H9 (cell line): ENCODE results near the gene CDH8. TPM values are rescaled to one million over a fixed set of nuclear protein-coding genes. Genes with fewer than 3 reads are reported as not detected.
A peak's percentile ranks its signal among the peaks of the same experiment; 100 is the strongest.

ENCODE experiments used
- DNase-seq: peaks from one replicate; pipeline ENCODE4 v3.0.0-alpha.2; 2017
- H2AFZ ChIP-seq: one replicate; pipeline ENCODE4 v1.6.1; 2013; ENCODE audit warnings: mild to moderate bottlenecking, low read length, control low read depth, moderate library complexity
- H2AK5ac ChIP-seq: 2 replicates; pipeline ENCODE4 v1.6.1; 2013; ENCODE audit warnings: low read length, control low read depth, mixed read lengths; ENCODE audit not compliant: insufficient read length
- H2BK120ac ChIP-seq: one replicate; pipeline ENCODE4 v1.6.1; 2013; ENCODE audit warnings: low read depth, mild to moderate bottlenecking, low read length, control low read depth, inconsistent platforms; ENCODE audit not compliant: poor library complexity, severe bottlenecking
- H2BK12ac ChIP-seq: 2 replicates; pipeline ENCODE4 v1.6.1; 2013; ENCODE audit warnings: low read length, control low read depth, mixed read lengths, low read depth; ENCODE audit not compliant: insufficient read length
- H2BK15ac ChIP-seq: 2 replicates; pipeline ENCODE4 v1.6.1; 2013; ENCODE audit warnings: low read depth, low read length, control low read depth
- H2BK20ac ChIP-seq: one replicate; pipeline ENCODE4 v1.6.1; 2013; ENCODE audit warnings: low read depth, mild to moderate bottlenecking, low read length, control low read depth, inconsistent platforms; ENCODE audit not compliant: poor library complexity, severe bottlenecking
- H2BK5ac ChIP-seq: 2 replicates; pipeline ENCODE4 v1.6.1; 2013; ENCODE audit warnings: low read length, control low read depth, mixed read lengths; ENCODE audit not compliant: insufficient read length
- H3K14ac ChIP-seq: 2 replicates; pipeline ENCODE4 v1.6.1; 2013; ENCODE audit warnings: low read length, control low read depth; ENCODE audit not compliant: insufficient read depth
- H3K18ac ChIP-seq: 2 replicates; pipeline ENCODE4 v1.6.1; 2013; ENCODE audit warnings: low read depth, mild to moderate bottlenecking, mixed read lengths, low read length, control low read depth; ENCODE audit not compliant: insufficient read length
- H3K23ac ChIP-seq: 2 replicates; pipeline ENCODE4 v1.6.1; 2013; ENCODE audit warnings: low read length, control low read depth, mixed read lengths, low read depth; ENCODE audit not compliant: insufficient read length
- H3K23me2 ChIP-seq: 2 replicates; pipeline ENCODE4 v1.6.1; 2013; ENCODE audit warnings: low read depth, mild to moderate bottlenecking, mixed read lengths, low read length, control low read depth; ENCODE audit not compliant: insufficient read length, poor library complexity, severe bottlenecking
- H3K27ac ChIP-seq: 2 replicates; pipeline ENCODE4 v1.5.1; 2013; ENCODE audit warnings: low read length, control low read depth, mixed read lengths, low read depth; ENCODE audit not compliant: insufficient read length
- H3K27me3 ChIP-seq: 2 replicates; pipeline ENCODE4 v1.6.1; 2013; ENCODE audit warnings: low read length, control low read depth, inconsistent platforms; ENCODE audit not compliant: insufficient read depth
- H3K4ac ChIP-seq: 2 replicates; pipeline ENCODE4 v1.6.1; 2013; ENCODE audit warnings: low read depth, mild to moderate bottlenecking, control low read depth, inconsistent platforms, low read length, moderate library complexity
- H3K4me1 ChIP-seq: 2 replicates; pipeline ENCODE4 v1.6.1; 2013; ENCODE audit warnings: low read length, control low read depth, inconsistent platforms; ENCODE audit not compliant: insufficient read depth
- H3K4me2 ChIP-seq: 2 replicates; pipeline ENCODE4 v1.6.1; 2013; ENCODE audit warnings: low read length, control low read depth, mixed read lengths; ENCODE audit not compliant: insufficient read length, insufficient read depth
- H3K56ac ChIP-seq: 2 replicates; pipeline ENCODE4 v1.6.1; 2013; ENCODE audit warnings: low read depth, mild to moderate bottlenecking, mixed read lengths, low read length, control low read depth; ENCODE audit not compliant: insufficient read length
- H3K79me1 ChIP-seq: 2 replicates; pipeline ENCODE4 v1.6.1; 2013; ENCODE audit warnings: low read depth, mild to moderate bottlenecking, moderate library complexity, low read length, control low read depth, inconsistent platforms; ENCODE audit not compliant: insufficient read depth, poor library complexity, severe bottlenecking
- H3K79me2 ChIP-seq: 2 replicates; pipeline ENCODE4 v1.6.1; 2013; ENCODE audit warnings: low read length, control low read depth, inconsistent platforms; ENCODE audit not compliant: insufficient read depth
- H3K9ac ChIP-seq: 2 replicates; pipeline ENCODE4 v1.6.1; 2013; ENCODE audit warnings: low read length, control low read depth, mixed read lengths; ENCODE audit not compliant: insufficient read length; ENCODE audit errors: extremely low read depth
- H3K9me3 ChIP-seq: one replicate; pipeline ENCODE4 v1.6.1; 2013; ENCODE audit warnings: low read depth, low read length, inconsistent platforms; ENCODE audit not compliant: control insufficient read depth
- H3T11ph ChIP-seq: one replicate; pipeline ENCODE4 v1.6.1; 2013; ENCODE audit warnings: mild to moderate bottlenecking, low read length, control low read depth, inconsistent platforms
- H4K20me1 ChIP-seq: one replicate; pipeline ENCODE4 v1.6.1; 2013; ENCODE audit not compliant: control insufficient read depth, insufficient read length, insufficient read depth
- H4K5ac ChIP-seq: 2 replicates; pipeline ENCODE4 v1.6.1; 2013; ENCODE audit warnings: low read depth, mild to moderate bottlenecking, mixed read lengths, low read length, control low read depth; ENCODE audit not compliant: insufficient read length
- H4K8ac ChIP-seq: replicated peaks from 2 replicates; pipeline ENCODE4 v1.6.1; 2013; ENCODE audit warnings: low read length, control low read depth, mixed read lengths, low read depth; ENCODE audit not compliant: insufficient read length
- H4K91ac ChIP-seq: 2 replicates; pipeline ENCODE4 v1.6.1; 2013; ENCODE audit warnings: low read depth, mild to moderate bottlenecking, moderate library complexity, mixed read lengths, low read length, control low read depth; ENCODE audit not compliant: insufficient read length
- H3K27ac Mint-ChIP-seq, 3 experiments: 2 replicates in 2 of 3; 3 replicates in 1 of 3; pipeline ENCODE4 v1.8.0; 2020 to 2021; ENCODE audit warnings: mixed read lengths in 3 of 3, mild to moderate bottlenecking in 1 of 3, moderate library complexity in 1 of 3
- H3K27me3 Mint-ChIP-seq: 2 replicates; pipeline ENCODE4 v1.8.0; 2021; ENCODE audit warnings: low read depth, mild to moderate bottlenecking, moderate library complexity, mixed read lengths
- H3K36me3 Mint-ChIP-seq, 3 experiments: 2 replicates in 2 of 3; 3 replicates in 1 of 3; pipeline ENCODE4 v1.8.0; 2020 to 2021; ENCODE audit warnings: low read depth in 3 of 3, mixed read lengths in 3 of 3; ENCODE audit not compliant: insufficient read depth in 1 of 3
- H3K4me1 Mint-ChIP-seq, 2 experiments: 2 replicates each; pipeline ENCODE4 v1.8.0; 2020; ENCODE audit warnings: mixed read lengths in 2 of 2
- H3K4me3 Mint-ChIP-seq, 2 experiments: 2 replicates in 1 of 2; 3 replicates in 1 of 2; pipeline ENCODE4 v1.8.0; 2020 to 2021; ENCODE audit warnings: mild to moderate bottlenecking in 2 of 2, mixed read lengths in 2 of 2, moderate library complexity in 1 of 2
- H3K9me3 Mint-ChIP-seq, 2 experiments: 2 replicates in 1 of 2; 3 replicates in 1 of 2; pipeline ENCODE4 v1.8.0; 2020; ENCODE audit warnings: mild to moderate bottlenecking in 2 of 2, mixed read lengths in 2 of 2, moderate library complexity in 1 of 2
- CTCF ChIP-seq: fragments of 200-600 bp; sonication (generic); conservative IDR thresholded peaks from 3 replicates; pipeline ENCODE4 v1.8.0; 2021; ENCODE audit warnings: antibody characterized with exemption, mild to moderate bottlenecking
- WGBS: extraction: QIAGEN DNeasy Blood & Tissue Kit; methylation state at CpG from one replicate; pipeline ENCODE4 v1.1.7; 2013; ENCODE audit warnings: missing lambda C conversion rate, low lambda C conversion rate, mixed read lengths; ENCODE audit not compliant: insufficient read length; ENCODE audit errors: extremely low coverage; 5-methylcytosine and 5-hydroxymethylcytosine counted together
- total RNA-seq: library from RNA; stranded (reverse); gene quantifications from 2 replicates; pipeline ENCODE4 v1.2.1, GENCODE V29; 2021

The CDH8 gene
- total RNA-seq, 1 experiment from 2014 or later: 12.0 TPM

GRCh38 chr16:61813339-61813738 is 222.9 kb downstream of the CDH8 start:
- peak; percentile 34 for DNase-seq
- no peak overlapping the region for H3K23ac ChIP-seq
- H3K79me2 ChIP-seq: no peaks in the 10 kb centered on the region
- H3K4me2 ChIP-seq: no peak overlapping the region
- no peak overlapping the region for H2AFZ ChIP-seq
- TF ChIP-seq CTCF: no peak
- H3K4me3 Mint-ChIP-seq: no peak overlapping the region
- H2BK5ac ChIP-seq: no peak overlapping the region
- no peak overlapping the region for H2AK5ac ChIP-seq
- no peak overlapping the region for H3K56ac ChIP-seq
- H3K27me3 Mint-ChIP-seq: no peaks in the 10 kb centered on the region
- H3K9me3 Mint-ChIP-seq: no peaks in the 10 kb centered on the region
- H3K14ac ChIP-seq: no peak overlapping the region; the same call in 1 of the 2 replicates
- no peak overlapping the region for H3T11ph ChIP-seq
- no peak overlapping the region for H3K4ac ChIP-seq
- H3K9me3 ChIP-seq: no peaks in the 10 kb centered on the region
- no CpG with 5 or more reads among the region's 8 CpGs for WGBS
- H3K18ac ChIP-seq: no peak overlapping the region
- H2BK20ac ChIP-seq: peak overlapping the region; percentile 26
- no peak overlapping the region for H2BK12ac ChIP-seq
- no peak overlapping the region for H3K27ac ChIP-seq
- no peaks in the 10 kb centered on the region for H4K20me1 ChIP-seq
- no peaks in the 10 kb centered on the region for H3K36me3 Mint-ChIP-seq
- no peak overlapping the region for H4K91ac ChIP-seq
- H3K23me2 ChIP-seq: no peaks in the 10 kb centered on the region
- H2BK120ac ChIP-seq: no peak overlapping the region
- no peaks in the 10 kb centered on the region for H3K79me1 ChIP-seq
- no peak overlapping the region for H4K5ac ChIP-seq
- H3K9ac ChIP-seq: no peak overlapping the region
- no peaks in the 10 kb centered on the region for H3K27me3 ChIP-seq
- no peaks in the 10 kb centered on the region; the same call in 1 of the 2 replicates for H3K4me1 ChIP-seq
- H4K8ac ChIP-seq: no peak overlapping the region
- H3K27ac Mint-ChIP-seq: peak overlapping the region in 1 of 3 experiments; percentile 93; a peak in 2 of 7 replicates
- no peak overlapping the region for H2BK15ac ChIP-seq
- peaks cover 24 to 50% of the 10 kb centered on the region in 2 experiments for H3K4me1 Mint-ChIP-seq
